Stimulated activated CD8-positive, alpha-beta memory T cell treated with anti-CD3 and anti-CD28 coated beads, Interleukin-4, amount 100 ng/mL, for 4 hours (primary cell): Measurements from ENCODE around the gene ARPP19.
"Not testable (repeated sequence)": the region's sequence is repeated elsewhere in the genome, so short reads cannot be mapped to it uniquely, and the experiment has no call there.

Experiments used
- DNase-seq, 2 donors: peaks; one replicate each; pipeline ENCODE4 v3.0.0-alpha.2; 2020; ENCODE audit warnings: low read depth in 2 of 2, low spot score in 1 of 2

ARPP19 gene

GRCh38 chr15:52514482-52514881, 54.3 kb downstream of the ARPP19 start:
- DNase-seq, result no peak

GRCh38 chr15:52512869-52513268, 56.0 kb downstream of the ARPP19 start:
- DNase-seq, result not testable (repeated sequence)

GRCh38 chr15:52511084-52511483, 57.7 kb downstream of the ARPP19 start:
- DNase-seq, result no peak

- no peak for DNase-seq
These were observed 59.2 kb downstream of the ARPP19 start for GRCh38 chr15:52509500-52510245.

GRCh38 chr15:52506549-52506948, 62.3 kb downstream of the ARPP19 start:
- DNase-seq, result no peak

GRCh38 chr15:52505151-52505550, 63.7 kb downstream of the ARPP19 start:
- DNase-seq, result no peak

- DNase-seq, result no peak
These were observed 64.9 kb downstream of the ARPP19 start for GRCh38 chr15:52503788-52504496.

- DNase-seq, result no peak
These were observed 66.2 kb downstream of the ARPP19 start for GRCh38 chr15:52502608-52503007.

GRCh38 chr15:52499506-52499905, 69.3 kb downstream of the ARPP19 start:
- no peak for DNase-seq

GRCh38 chr15:52498706-52499105, 70.1 kb downstream of the ARPP19 start:
- no peak for DNase-seq
